ENCODE results near the gene FBXW12. TPM values are rescaled to one million over a fixed set of nuclear protein-coding genes. Genes with fewer than 3 reads are reported as not detected.
"Not testable (repeated sequence)": the region's sequence is repeated elsewhere in the genome, so short reads cannot be mapped to it uniquely, and the experiment has no call there.

FBXW12 gene
- total RNA-seq, 1 donor from 2014 or later, result not detected

- H3K36me3 Mint-ChIP-seq (ENCODE audit: low read depth), result peaks cover 7% of the 10 kb centered on the region
- H3K27me3 Mint-ChIP-seq (ENCODE audit: low read depth), result peaks cover 3% of the 10 kb centered on the region
- no peak for DNase-seq (ENCODE audit: low spot score)
- no peak for TF ChIP-seq CTCF (IDR thresholded peaks at IDR 0.05)
- H3K27ac Mint-ChIP-seq (ENCODE audit: unreplicated experiment), result no peak overlapping the region
- H3K9me3 Mint-ChIP-seq (ENCODE audit: low read depth), result no peaks in the 10 kb centered on the region
- no peak overlapping the region for H3K4me3 Mint-ChIP-seq (ENCODE audit: unreplicated experiment)
- peaks cover 27% of the 10 kb centered on the region for H3K4me1 Mint-ChIP-seq (ENCODE audit: low read depth)
Measured at GRCh38 chr3:48398701-48399386, 26.8 kb downstream of the FBXW12 start.

GRCh38 chr3:48399387-48400172 is 27.6 kb downstream of the FBXW12 start:
- H3K4me1 Mint-ChIP-seq (ENCODE audit: low read depth), result peaks cover 27% of the 10 kb centered on the region
- H3K36me3 Mint-ChIP-seq (ENCODE audit: low read depth), result peaks cover 11% of the 10 kb centered on the region
- DNase-seq (ENCODE audit: low spot score), result no peak
- no peak overlapping the region for H3K4me3 Mint-ChIP-seq (ENCODE audit: unreplicated experiment)
- no peaks in the 10 kb centered on the region for H3K9me3 Mint-ChIP-seq (ENCODE audit: low read depth)
- TF ChIP-seq CTCF (IDR thresholded peaks at IDR 0.05), result no peak
- no peak overlapping the region for H3K27ac Mint-ChIP-seq (ENCODE audit: unreplicated experiment)
- peaks cover 3% of the 10 kb centered on the region for H3K27me3 Mint-ChIP-seq (ENCODE audit: low read depth)

GRCh38 chr3:48400824-48401433 is 28.9 kb downstream of the FBXW12 start:
- no peak for DNase-seq (ENCODE audit: low spot score)
- H3K9me3 Mint-ChIP-seq (ENCODE audit: low read depth), result no peaks in the 10 kb centered on the region
- H3K27ac Mint-ChIP-seq (ENCODE audit: unreplicated experiment), result peak overlapping the region; percentile 84
- peaks cover 27% of the 10 kb centered on the region for H3K4me1 Mint-ChIP-seq (ENCODE audit: low read depth)
- peaks cover 15% of the 10 kb centered on the region for H3K36me3 Mint-ChIP-seq (ENCODE audit: low read depth)
- TF ChIP-seq CTCF (IDR thresholded peaks at IDR 0.05), result peak; percentile 95
- no peak overlapping the region for H3K4me3 Mint-ChIP-seq (ENCODE audit: unreplicated experiment)
- H3K27me3 Mint-ChIP-seq (ENCODE audit: low read depth), result peaks cover under 1% of the 10 kb centered on the region

GRCh38 chr3:48401434-48401901 is 29.4 kb downstream of the FBXW12 start:
- not testable (repeated sequence) for H3K9me3 Mint-ChIP-seq (ENCODE audit: low read depth); DNase-seq (ENCODE audit: low spot score); H3K27me3 Mint-ChIP-seq (ENCODE audit: low read depth); H3K4me3 Mint-ChIP-seq (ENCODE audit: unreplicated experiment)
- H3K4me1 Mint-ChIP-seq (ENCODE audit: low read depth), result peaks cover 27% of the 10 kb centered on the region
- peak overlapping the region; percentile 91 for H3K27ac Mint-ChIP-seq (ENCODE audit: unreplicated experiment)
- peaks cover 20% of the 10 kb centered on the region for H3K36me3 Mint-ChIP-seq (ENCODE audit: low read depth)

- Mint-ChIP-seq H3K27ac (ENCODE audit: unreplicated experiment) (peak overlapping the region; percentile 91), H3K9me3 (ENCODE audit: low read depth) (no peaks in the 10 kb centered on the region), H3K36me3 (ENCODE audit: low read depth) (peaks cover 24% of the 10 kb centered on the region), H3K27me3 (ENCODE audit: low read depth) (no peaks in the 10 kb centered on the region), H3K4me3 (ENCODE audit: unreplicated experiment) (peak overlapping the region; percentile 26), H3K4me1 (ENCODE audit: low read depth) (peaks cover 27% of the 10 kb centered on the region)
- DNase-seq (ENCODE audit: low spot score), result peak; percentile 94
- no peak for TF ChIP-seq CTCF (IDR thresholded peaks at IDR 0.05)
Measured at GRCh38 chr3:48402281-48402732, 30.3 kb downstream of the FBXW12 start.

Data from chondrocyte (in vitro differentiated cells).